OCI-LY3 (cell line): ENCODE measurements around the gene WWOX.

Experiments used
- CTCF ChIP-seq: fragments of 200-600, 300-600 bp; sonication (generic); IDR thresholded peaks from 2 replicates; pipeline ENCODE4 v1.5.1; 2014; ENCODE audit warnings: antibody characterized with exemption, low read length, low read depth
- EZH2phosphoT487 ChIP-seq: fragments of 200-600 bp; shearing (Covaris generic); IDR thresholded peaks from 2 replicates; pipeline ENCODE4 v1.6.1; 2018; ENCODE audit warnings: antibody characterized with exemption, mixed run types, low read depth

GRCh38 chr16:78368121-78369102, 269.0 kb downstream of the WWOX start:
- TF ChIP-seq CTCF (no peak), EZH2phosphoT487 (no peak)
